Mesodermal cell (in vitro differentiated cells): ENCODE measurements around the gene TGFB1.
"Not testable (repeated sequence)": the region's sequence is repeated elsewhere in the genome, so short reads cannot be mapped to it uniquely, and the experiment has no call there.

Source experiments
- H3K27ac ChIP-seq: 2 replicates; pipeline ENCODE4 v1.7.0; 2013; ENCODE audit warnings: mild to moderate bottlenecking, low read depth, low read length, moderate library complexity; ENCODE audit not compliant: severe bottlenecking
- H3K36me3 ChIP-seq: 2 replicates; pipeline ENCODE4 v1.7.1; 2013; ENCODE audit warnings: mild to moderate bottlenecking, low read length, moderate library complexity; ENCODE audit not compliant: control insufficient read depth, insufficient read depth
- H3K4me1 ChIP-seq: one replicate; pipeline ENCODE4 v1.7.1; 2013; ENCODE audit warnings: mild to moderate bottlenecking, low read length; ENCODE audit not compliant: insufficient read depth, control insufficient read depth, poor library complexity, severe bottlenecking
- H3K4me3 ChIP-seq: 2 replicates; pipeline ENCODE4 v1.7.0; 2013; ENCODE audit warnings: low read length, control low read depth, mild to moderate bottlenecking; ENCODE audit not compliant: insufficient read depth, poor library complexity, severe bottlenecking; ENCODE audit errors: extremely low read depth
- H3K9me3 ChIP-seq: 2 replicates; pipeline ENCODE4 v1.7.1; 2013; ENCODE audit warnings: mild to moderate bottlenecking, low read length, moderate library complexity; ENCODE audit not compliant: control insufficient read depth
- WGBS, 2 experiments: methylation state at CpG; one replicate each; pipeline ENCODE4 v1.1.5; 2013; ENCODE audit warnings: missing lambda C conversion rate in 2 of 2; ENCODE audit not compliant: insufficient coverage in 2 of 2; 5-methylcytosine and 5-hydroxymethylcytosine counted together

TGFB1 gene

DNA sequence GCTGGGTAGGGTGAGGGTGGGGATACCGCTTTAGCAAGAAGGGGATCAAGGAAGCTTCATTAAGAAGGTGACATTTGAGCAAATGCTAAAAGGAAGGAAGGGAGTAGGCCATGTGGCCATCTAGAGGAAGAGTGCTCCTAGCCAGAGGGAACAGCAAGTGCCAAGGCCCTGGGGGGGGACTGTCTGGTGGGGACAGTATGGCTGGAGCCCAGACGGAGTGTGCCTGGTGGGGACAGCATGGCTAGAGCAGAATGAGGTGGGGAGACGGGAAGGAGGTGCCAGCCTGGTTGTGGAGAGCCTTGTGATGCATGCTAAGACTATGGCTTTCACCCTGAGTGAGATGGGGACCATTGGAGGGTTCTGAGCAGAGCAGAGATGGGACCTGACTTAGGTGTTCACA lies 2.1 kb upstream of the TGFB1 start:
- H3K4me3 ChIP-seq: no peak overlapping the region
- no peak overlapping the region for H3K27ac ChIP-seq
- H3K9me3 ChIP-seq: no peaks in the 10 kb centered on the region
- WGBS, 2 experiments: 97 to 98% methylated on average over 3 of the region's 3 CpGs
- peaks cover 2% of the 10 kb centered on the region for H3K4me1 ChIP-seq
- H3K36me3 ChIP-seq: peaks cover 7% of the 10 kb centered on the region

GRCh38 chr19:41355035-41355434 lies 1.3 kb upstream of the TGFB1 start:
- Histone ChIP-seq H3K4me3 (no peak overlapping the region), H3K4me1 (peaks cover 2% of the 10 kb centered on the region)
- WGBS, 2 experiments: 85 to 90% methylated on average over 1 of the region's 1 CpG

GRCh38 chr19:41354343-41354953 lies 726 bp upstream of the TGFB1 start:
- WGBS, 2 experiments: 92 to 94% methylated on average over 21 to 22 of the region's 23 CpGs
- Histone ChIP-seq H3K36me3 (peaks cover 16% of the 10 kb centered on the region), H3K27ac (no peak overlapping the region), H3K4me3 (peak overlapping the region; percentile 96), H3K4me1 (peaks cover 6% of the 10 kb centered on the region), H3K9me3 (no peaks in the 10 kb centered on the region)

More at GRCh38 chr19:41355035-41355434, 1.3 kb upstream of the TGFB1 start:
- no peak overlapping the region for H3K27ac ChIP-seq
- H3K9me3 ChIP-seq: no peaks in the 10 kb centered on the region
- peaks cover 11% of the 10 kb centered on the region for H3K36me3 ChIP-seq

GRCh38 chr19:41352609-41353465 lies 885 bp downstream of the TGFB1 start:
- 0% methylated on average over 52 to 62 of the region's 71 CpGs for WGBS, 2 experiments
- H3K9me3 ChIP-seq: no peaks in the 10 kb centered on the region
- no peak overlapping the region for H3K27ac ChIP-seq
- H3K4me1 ChIP-seq: peaks cover 6% of the 10 kb centered on the region
- peaks cover 31% of the 10 kb centered on the region for H3K36me3 ChIP-seq
- peak overlapping the region; percentile 96 for H3K4me3 ChIP-seq

DNA sequence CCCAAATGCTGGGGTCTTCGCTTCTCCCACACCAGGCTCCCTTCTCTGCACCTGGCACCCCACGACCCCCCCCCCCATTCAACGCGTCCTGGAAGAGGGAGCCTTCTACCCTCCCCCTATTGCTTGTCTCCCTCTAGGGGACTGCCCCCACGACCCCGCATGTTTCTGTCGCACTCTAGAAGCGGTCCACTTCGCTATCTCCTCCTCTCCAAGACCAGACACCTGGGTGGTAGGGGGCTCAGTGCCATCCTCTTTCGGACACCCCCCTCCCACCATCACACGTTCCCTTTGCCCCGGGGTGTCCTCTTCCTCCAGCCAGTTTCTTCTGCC lies 1.5 kb downstream of the TGFB1 start:
- 2% methylated on average over 8 of the region's 12 CpGs; no CpG with 5 or more reads in 1 of the 2 experiments for WGBS, 2 experiments
- Histone ChIP-seq H3K27ac (no peak overlapping the region), H3K36me3 (peaks cover 35% of the 10 kb centered on the region)

GRCh38 chr19:41351339-41352245 lies 2.1 kb downstream of the TGFB1 start:
- H3K9me3 ChIP-seq: no peaks in the 10 kb centered on the region
- 0 to 1% methylated on average over 42 to 48 of the region's 58 CpGs for WGBS, 2 experiments
- H3K27ac ChIP-seq: no peak overlapping the region
- peak overlapping the region; percentile 96 for H3K4me3 ChIP-seq
- H3K4me1 ChIP-seq: peaks cover 6% of the 10 kb centered on the region
- H3K36me3 ChIP-seq: peaks cover 42% of the 10 kb centered on the region

More for the DNA sequence above, 1.5 kb downstream of the TGFB1 start:
- H3K4me3 ChIP-seq: peak overlapping the region; percentile 96
- H3K9me3 ChIP-seq: no peaks in the 10 kb centered on the region
- peaks cover 6% of the 10 kb centered on the region for H3K4me1 ChIP-seq

DNA sequence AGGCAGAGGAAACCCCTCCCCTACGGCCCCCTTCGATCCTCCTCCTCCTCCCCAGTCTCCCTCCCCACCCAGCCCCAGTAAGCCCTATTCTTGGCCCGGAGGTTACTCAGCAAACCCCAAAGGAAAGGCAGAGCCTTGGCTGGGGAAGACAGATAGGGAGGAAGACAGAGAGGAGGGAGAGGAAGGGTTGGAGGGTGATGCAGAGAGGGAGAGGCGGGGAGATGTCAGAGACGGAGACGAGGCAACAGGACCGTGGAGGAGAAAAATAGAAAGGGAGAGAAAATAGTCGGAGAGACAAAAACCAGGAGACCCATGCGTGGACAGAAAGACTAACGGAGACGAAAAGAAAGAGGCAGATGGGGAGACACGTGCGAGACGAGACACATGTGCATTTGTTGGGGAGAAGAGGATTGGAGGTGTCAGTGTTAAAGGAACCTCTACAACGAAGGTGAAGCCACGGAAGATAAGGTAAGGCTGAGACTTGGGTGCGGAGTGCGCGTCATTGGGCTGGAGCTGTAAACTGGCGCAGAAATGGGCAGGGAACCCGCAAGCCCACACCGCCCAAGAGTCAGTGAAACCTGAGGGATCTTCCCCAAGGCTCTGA lies 2.9 kb downstream of the TGFB1 start:
- 4 to 5% methylated on average over 16 to 21 of the region's 22 CpGs for WGBS, 2 experiments
- peaks cover 6% of the 10 kb centered on the region for H3K4me1 ChIP-seq
- no peak overlapping the region for H3K27ac ChIP-seq
- peaks cover 49% of the 10 kb centered on the region for H3K36me3 ChIP-seq
- H3K4me3 ChIP-seq: peak overlapping the region; percentile 96
- H3K9me3 ChIP-seq: no peaks in the 10 kb centered on the region

- not testable (repeated sequence) for H3K4me1 ChIP-seq, H3K27ac ChIP-seq, H3K9me3 ChIP-seq, H3K4me3 ChIP-seq
- peaks cover 83% of the 10 kb centered on the region for H3K36me3 ChIP-seq
- WGBS, 2 experiments: 82 to 95% methylated on average over 3 to 8 of the region's 9 CpGs
These were observed 6.8 kb downstream of the TGFB1 start for GRCh38 chr19:41346916-41347315.

DNA sequence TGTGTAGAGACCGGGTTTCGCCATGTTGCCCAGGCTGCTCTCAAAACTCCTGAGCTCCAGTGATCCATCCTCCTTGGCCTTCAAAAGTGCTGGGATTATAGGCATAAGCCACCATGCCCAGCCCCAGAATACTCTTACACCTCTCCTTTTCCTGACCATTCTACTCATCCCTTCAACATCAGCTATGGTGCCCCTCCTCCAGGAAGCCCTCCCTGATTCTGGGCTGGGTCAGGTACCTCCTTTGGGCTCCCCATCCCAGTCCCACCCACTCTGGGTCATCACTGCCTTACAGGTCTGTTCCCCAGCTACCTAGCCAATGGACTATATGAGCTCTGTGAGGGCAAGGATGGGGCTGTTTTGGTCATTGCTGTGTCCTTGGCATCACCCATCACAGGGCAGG lies 9.6 kb downstream of the TGFB1 start:
- H3K9me3 ChIP-seq: no peaks in the 10 kb centered on the region
- peaks cover 88% of the 10 kb centered on the region for H3K36me3 ChIP-seq
- no peak overlapping the region for H3K4me3 ChIP-seq
- H3K27ac ChIP-seq: no peak overlapping the region
- 100% methylated on average over 2 of the region's 2 CpGs; no CpG with 5 or more reads in 1 of the 2 experiments for WGBS, 2 experiments
- H3K4me1 ChIP-seq: peaks cover 3% of the 10 kb centered on the region
